Measurements from ENCODE around the gene ZFP36L1. TPM values are rescaled to one million over a fixed set of nuclear protein-coding genes. Genes with fewer than 3 reads are reported as not detected.

The ZFP36L1 gene
- total RNA-seq, 1 donor from 2014 or later, result 385 TPM

DNA sequence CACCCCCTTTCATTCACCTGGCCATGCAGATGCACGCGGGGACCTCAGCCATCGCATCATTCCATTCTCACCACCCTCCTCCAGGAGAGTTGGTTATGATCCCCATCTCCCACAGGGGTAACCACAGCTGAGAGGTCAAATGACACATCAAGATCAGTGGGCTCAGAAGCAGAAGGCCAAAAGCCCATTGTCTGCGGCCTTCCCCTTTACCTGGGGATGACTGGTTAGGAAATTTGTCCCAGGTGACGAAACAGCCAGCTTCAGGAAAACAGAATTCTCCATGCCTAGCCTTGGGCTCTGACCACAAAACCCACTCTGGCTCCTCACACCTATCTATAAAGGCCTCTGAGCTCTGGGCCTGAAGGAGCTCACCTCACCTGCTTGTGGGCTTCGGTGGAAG lies 36.1 kb downstream of the ZFP36L1 start:
- no peak for DNase-seq (ENCODE audit: low spot score)
- no peaks in the 10 kb centered on the region for H3K9me3 Mint-ChIP-seq (ENCODE audit: unreplicated experiment)
- no peak for TF ChIP-seq CTCF (IDR thresholded peaks at IDR 0.05; ENCODE audit: unreplicated experiment)
- H3K36me3 Mint-ChIP-seq (ENCODE audit: low read depth, unreplicated experiment), result no peaks in the 10 kb centered on the region
- no peak overlapping the region for H3K4me3 Mint-ChIP-seq (ENCODE audit: unreplicated experiment)
- H3K4me1 Mint-ChIP-seq (ENCODE audit: unreplicated experiment), result peaks cover 11% of the 10 kb centered on the region
- no peaks in the 10 kb centered on the region for H3K27me3 Mint-ChIP-seq (ENCODE audit: unreplicated experiment)
- H3K27ac Mint-ChIP-seq (ENCODE audit: unreplicated experiment), result no peak overlapping the region

DNA sequence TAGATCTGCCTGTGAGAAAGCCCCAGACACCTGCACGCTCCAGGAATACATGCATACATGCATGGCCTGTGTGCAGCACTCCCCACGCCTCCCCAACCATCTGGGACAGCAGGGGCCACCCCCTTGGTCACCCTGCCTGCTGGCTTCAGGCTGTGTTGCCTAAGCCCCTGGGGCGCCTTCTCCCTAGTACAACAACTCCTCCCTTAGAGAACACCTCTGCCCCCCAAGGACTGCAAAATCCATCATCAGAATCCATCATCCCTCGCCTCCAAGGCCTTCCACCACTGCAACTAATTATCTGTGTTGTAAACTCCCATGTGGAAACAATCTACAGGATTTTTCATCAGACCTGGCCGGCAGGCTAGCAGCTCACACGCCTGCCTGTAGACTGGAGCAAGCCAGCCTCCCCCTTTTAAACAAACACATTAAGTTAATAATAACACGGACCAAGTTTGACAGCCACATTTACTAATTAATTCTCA lies 36.8 kb downstream of the ZFP36L1 start:
- Mint-ChIP-seq H3K4me3 (ENCODE audit: unreplicated experiment) (no peak overlapping the region), H3K27me3 (ENCODE audit: unreplicated experiment) (no peaks in the 10 kb centered on the region), H3K36me3 (ENCODE audit: low read depth, unreplicated experiment) (no peaks in the 10 kb centered on the region), H3K27ac (ENCODE audit: unreplicated experiment) (no peak overlapping the region), H3K9me3 (ENCODE audit: unreplicated experiment) (no peaks in the 10 kb centered on the region), H3K4me1 (ENCODE audit: unreplicated experiment) (peaks cover 10% of the 10 kb centered on the region)
- no peak for TF ChIP-seq CTCF (IDR thresholded peaks at IDR 0.05; ENCODE audit: unreplicated experiment)
- no peak for DNase-seq (ENCODE audit: low spot score)

DNA sequence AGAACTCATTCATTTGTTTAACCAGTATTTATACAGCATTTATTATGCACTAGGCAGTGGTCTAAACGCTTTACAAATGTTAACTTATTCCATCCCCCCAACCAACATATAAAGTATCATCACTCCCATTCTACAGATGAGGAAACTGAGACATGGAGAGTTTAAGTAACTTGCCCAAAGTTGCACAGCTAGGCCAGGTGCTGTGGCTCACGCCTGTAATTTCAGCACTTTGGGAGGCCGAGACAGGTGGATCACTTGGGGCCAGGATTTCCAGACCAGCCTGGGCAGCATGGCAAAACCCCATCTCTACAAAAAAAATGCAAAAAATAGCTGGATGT lies 37.9 kb downstream of the ZFP36L1 start:
- TF ChIP-seq CTCF (IDR thresholded peaks at IDR 0.05; ENCODE audit: unreplicated experiment), result no peak
- no peaks in the 10 kb centered on the region for H3K27me3 Mint-ChIP-seq (ENCODE audit: unreplicated experiment)
- no peak for DNase-seq (ENCODE audit: low spot score)
- no peaks in the 10 kb centered on the region for H3K9me3 Mint-ChIP-seq (ENCODE audit: unreplicated experiment)
- H3K36me3 Mint-ChIP-seq (ENCODE audit: low read depth, unreplicated experiment), result no peaks in the 10 kb centered on the region
- H3K4me1 Mint-ChIP-seq (ENCODE audit: unreplicated experiment), result peaks cover 8% of the 10 kb centered on the region
- no peak overlapping the region for H3K27ac Mint-ChIP-seq (ENCODE audit: unreplicated experiment)
- H3K4me3 Mint-ChIP-seq (ENCODE audit: unreplicated experiment), result no peak overlapping the region

DNA sequence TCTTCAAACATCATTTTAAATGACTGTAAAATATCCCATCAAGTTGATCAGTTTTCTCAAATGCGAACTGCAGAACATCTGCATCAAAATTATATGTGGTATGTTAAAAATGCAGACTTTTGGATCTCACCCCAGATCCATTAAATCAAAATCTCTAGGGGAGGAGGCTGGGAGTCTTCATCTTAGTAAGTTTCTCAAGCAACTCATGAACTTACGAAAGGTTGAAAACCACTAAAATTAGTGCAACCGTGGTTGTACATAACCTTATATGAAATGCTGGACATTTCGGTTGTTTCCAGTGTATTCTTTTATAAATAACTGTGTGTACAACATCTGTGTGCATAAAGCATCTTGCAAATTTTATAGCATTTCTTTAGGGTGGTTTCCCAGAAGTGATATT lies 39.2 kb downstream of the ZFP36L1 start:
- DNase-seq (ENCODE audit: low spot score), result no peak
- Mint-ChIP-seq H3K27me3 (ENCODE audit: unreplicated experiment) (no peaks in the 10 kb centered on the region), H3K4me3 (ENCODE audit: unreplicated experiment) (no peak overlapping the region), H3K9me3 (ENCODE audit: unreplicated experiment) (no peaks in the 10 kb centered on the region), H3K27ac (ENCODE audit: unreplicated experiment) (no peak overlapping the region), H3K4me1 (ENCODE audit: unreplicated experiment) (peaks cover 5% of the 10 kb centered on the region), H3K36me3 (ENCODE audit: low read depth, unreplicated experiment) (no peaks in the 10 kb centered on the region)
- TF ChIP-seq CTCF (IDR thresholded peaks at IDR 0.05; ENCODE audit: unreplicated experiment), result no peak

GRCh38 chr14:68752271-68753006 lies 40.4 kb downstream of the ZFP36L1 start:
- no peaks in the 10 kb centered on the region for H3K36me3 Mint-ChIP-seq (ENCODE audit: low read depth, unreplicated experiment)
- H3K27ac Mint-ChIP-seq (ENCODE audit: unreplicated experiment), result no peak overlapping the region
- no peak overlapping the region for H3K4me3 Mint-ChIP-seq (ENCODE audit: unreplicated experiment)
- H3K4me1 Mint-ChIP-seq (ENCODE audit: unreplicated experiment), result peaks cover 9% of the 10 kb centered on the region
- DNase-seq (ENCODE audit: low spot score), result no peak
- no peaks in the 10 kb centered on the region for H3K9me3 Mint-ChIP-seq (ENCODE audit: unreplicated experiment)
- no peak for TF ChIP-seq CTCF (IDR thresholded peaks at IDR 0.05; ENCODE audit: unreplicated experiment)
- no peaks in the 10 kb centered on the region for H3K27me3 Mint-ChIP-seq (ENCODE audit: unreplicated experiment)

Data from endothelial cell (in vitro differentiated cells).